ENCODE data around the gene NKAIN4.
A peak's percentile ranks its signal among the peaks of the same experiment; 100 is the strongest.

The NKAIN4 gene

GRCh38 chr20:63254232-63254605 is at the start of gene NKAIN4:
Gene NKAIN4, minus strand, starts transcription at chr20:63254463. Its CDS starts 13 bp downstream, at chr20:63254450.
- no peak for DNase-seq (ENCODE audit: low read depth, low spot score)

GRCh38 chr20:63303095-63303666 is 48.9 kb upstream of the NKAIN4 start:
- no peak for DNase-seq (ENCODE audit: low read depth, low spot score)

GRCh38 chr20:63301671-63302070 is 47.4 kb upstream of the NKAIN4 start:
- no peak for DNase-seq (ENCODE audit: low read depth, low spot score)

- DNase-seq (ENCODE audit: low read depth, low spot score), result no peak
Observed at GRCh38 chr20:63298731-63299312, 44.6 kb upstream of the NKAIN4 start.

GRCh38 chr20:63297796-63298572 is 43.7 kb upstream of the NKAIN4 start:
- DNase-seq (ENCODE audit: low read depth, low spot score), result no peak

GRCh38 chr20:63297371-63297781 is 43.1 kb upstream of the NKAIN4 start:
- DNase-seq (ENCODE audit: low read depth, low spot score), result no peak

GRCh38 chr20:63296531-63297299 is 42.5 kb upstream of the NKAIN4 start:
- no peak for DNase-seq (ENCODE audit: low read depth, low spot score)

- no peak for DNase-seq (ENCODE audit: low read depth, low spot score)
Observed at GRCh38 chr20:63295846-63296245, 41.6 kb upstream of the NKAIN4 start.

- no peak for DNase-seq (ENCODE audit: low read depth, low spot score)
Observed at GRCh38 chr20:63295422-63295821, 41.2 kb upstream of the NKAIN4 start.

- no peak for DNase-seq (ENCODE audit: low read depth, low spot score)
Observed at GRCh38 chr20:63295018-63295417, 40.8 kb upstream of the NKAIN4 start.

GRCh38 chr20:63294536-63294900 is 40.3 kb upstream of the NKAIN4 start:
- no peak for DNase-seq (ENCODE audit: low read depth, low spot score)

GRCh38 chr20:63293871-63294535 is 39.7 kb upstream of the NKAIN4 start:
- DNase-seq (ENCODE audit: low read depth, low spot score), result no peak

GRCh38 chr20:63293456-63293855 is 39.2 kb upstream of the NKAIN4 start:
- no peak for DNase-seq (ENCODE audit: low read depth, low spot score)

- DNase-seq (ENCODE audit: low read depth, low spot score), result no peak
Observed at GRCh38 chr20:63292904-63293303, 38.6 kb upstream of the NKAIN4 start, which contains the start of gene COL20A1. Gene COL20A1, plus strand, starts transcription at chr20:63293186. Its CDS starts 1,922 bp downstream, at chr20:63295108.

- no peak for DNase-seq (ENCODE audit: low read depth, low spot score)
Observed at GRCh38 chr20:63292292-63292701, 38.0 kb upstream of the NKAIN4 start.

- DNase-seq (ENCODE audit: low read depth, low spot score), result no peak
Observed at GRCh38 chr20:63291811-63292210, 37.5 kb upstream of the NKAIN4 start.

- peak; percentile 42 for DNase-seq (ENCODE audit: low read depth, low spot score)
Observed at GRCh38 chr20:63290677-63291472, 36.6 kb upstream of the NKAIN4 start.

- no peak for DNase-seq (ENCODE audit: low read depth, low spot score)
Observed at GRCh38 chr20:63290136-63290676, 35.9 kb upstream of the NKAIN4 start.

GRCh38 chr20:63289311-63290135 is 35.3 kb upstream of the NKAIN4 start:
- no peak for DNase-seq (ENCODE audit: low read depth, low spot score)

All from activated naive CD8-positive, alpha-beta T cell treated with anti-CD3 and anti-CD28 coated beads, Interleukin-2, amount 50 U/mL, for 16 hours (primary cell).